GM23338 (cell line): ENCODE results near the gene ZHX3. TPM values are rescaled to one million over a fixed set of nuclear protein-coding genes. Genes with fewer than 3 reads are reported as not detected.

Source experiments
- ATAC-seq: fragments of 200-7000 bp; cut with Tn5 transposase; 3 replicates; pipeline ENCODE4 v1.9.1; 2020
- DNase-seq: peaks from one replicate; pipeline ENCODE4 v3.0.0-alpha.2; 2015; ENCODE audit warnings: low spot score
- H2AFZ ChIP-seq: fragments of 200-600 bp; sonication (generic); 2 replicates; pipeline ENCODE4 v1.8.0; 2016; ENCODE audit warnings: antibody characterized with exemption, mild to moderate bottlenecking, moderate library complexity
- H3F3A ChIP-seq: fragments of 200-600 bp; sonication (generic); replicated peaks from 2 replicates; pipeline ENCODE4 v1.8.0; 2017; ENCODE audit warnings: antibody characterized with exemption, mixed run types, low read depth
- H3K27ac ChIP-seq: fragments of 200-600 bp; sonication (generic); 2 replicates; pipeline ENCODE4 v1.6.1; 2016; ENCODE audit warnings: low read depth
- H3K27me3 ChIP-seq: fragments of 200-600 bp; sonication (generic); 2 replicates; pipeline ENCODE4 v1.8.0; 2016; ENCODE audit warnings: mild to moderate bottlenecking, mixed run types, moderate library complexity; ENCODE audit not compliant: insufficient read depth
- H3K36me3 ChIP-seq: fragments of 200-600 bp; sonication (generic); 2 replicates; pipeline ENCODE4 v1.8.0; 2016; ENCODE audit warnings: mild to moderate bottlenecking; ENCODE audit not compliant: insufficient read depth
- H3K4me1 ChIP-seq: fragments of 200-600 bp; sonication (generic); 2 replicates; pipeline ENCODE4 v1.8.0; 2016; ENCODE audit warnings: mild to moderate bottlenecking, moderate library complexity; ENCODE audit not compliant: insufficient read depth
- H3K4me2 ChIP-seq: fragments of 200-600 bp; sonication (generic); 2 replicates; pipeline ENCODE4 v1.7.1; 2017; ENCODE audit warnings: mixed run types
- H3K4me3 ChIP-seq: fragments of 200-600 bp; sonication (generic); 2 replicates; pipeline ENCODE4 v1.6.1; 2016; ENCODE audit warnings: mixed run types
- H3K79me2 ChIP-seq: fragments of 200-600 bp; sonication (generic); replicated peaks from 2 replicates; pipeline ENCODE4 v1.8.0; 2017; ENCODE audit warnings: mild to moderate bottlenecking; ENCODE audit not compliant: insufficient read depth
- H3K9me2 ChIP-seq: fragments of 200-600 bp; sonication (generic); 2 replicates; pipeline ENCODE4 v1.8.0; 2017; ENCODE audit not compliant: insufficient read depth
- H4K20me1 ChIP-seq: fragments of 200-600 bp; sonication (generic); replicated peaks from 2 replicates; pipeline ENCODE4 v1.8.0; 2017; ENCODE audit warnings: mild to moderate bottlenecking; ENCODE audit not compliant: insufficient read depth
- H3K27ac Mint-ChIP-seq: 2 replicates; pipeline ENCODE4 v1.8.0; 2020; ENCODE audit warnings: inconsistent platforms, mild to moderate bottlenecking, moderate library complexity, mixed read lengths
- H3K27me3 Mint-ChIP-seq: 3 replicates; pipeline ENCODE4 v1.8.0; 2022; ENCODE audit warnings: low read depth, mild to moderate bottlenecking, moderate library complexity, mixed read lengths, inconsistent platforms; ENCODE audit not compliant: insufficient read depth, poor library complexity
- H3K36me3 Mint-ChIP-seq: 3 replicates; pipeline ENCODE4 v1.8.0; 2021; ENCODE audit warnings: low read depth, mild to moderate bottlenecking, inconsistent platforms, moderate library complexity, mixed read lengths
- H3K4me1 Mint-ChIP-seq: 3 replicates; pipeline ENCODE4 v1.8.0; 2020; ENCODE audit warnings: mild to moderate bottlenecking, inconsistent platforms, mixed read lengths
- H3K4me3 Mint-ChIP-seq: 3 replicates; pipeline ENCODE4 v1.8.0; 2021; ENCODE audit warnings: moderate library complexity, mild to moderate bottlenecking, inconsistent platforms, mixed read lengths
- H3K9me3 Mint-ChIP-seq: 3 replicates; pipeline ENCODE4 v1.8.0; 2020; ENCODE audit warnings: moderate library complexity, mild to moderate bottlenecking, inconsistent platforms, mixed read lengths
- EZH2 ChIP-seq: fragments of 200-600 bp; sonication (generic); IDR thresholded peaks from one replicate; pipeline ENCODE4 v1.8.0; 2017; ENCODE audit warnings: antibody characterized with exemption, mild to moderate bottlenecking, low read depth; ENCODE audit not compliant: unreplicated experiment
- POLR2AphosphoS5 ChIP-seq: IDR thresholded peaks from 2 replicates; pipeline ENCODE4 v1.6.1; 2016; ENCODE audit warnings: antibody characterized with exemption, low read depth
- STAT1 ChIP-seq: IDR thresholded peaks from one replicate; pipeline ENCODE4 v1.6.1; 2016; ENCODE audit warnings: antibody characterized with exemption; ENCODE audit not compliant: unreplicated experiment
- ZNF114 ChIP-seq: fragments of 250-450 bp; sonication (Bioruptor Pico); IDR thresholded peaks from 2 replicates; pipeline ENCODE4 v1.5.0; 2020; ENCODE audit warnings: mild to moderate bottlenecking, moderate library complexity
- ZNF331 ChIP-seq: fragments of 250-450 bp; sonication (Bioruptor Pico); IDR thresholded peaks from 2 replicates; pipeline ENCODE4 v1.5.0; 2020; ENCODE audit warnings: low read depth, mild to moderate bottlenecking, moderate library complexity
- polyA plus RNA-seq: library from polyadenylated mRNA; unstranded; fragments of >200 nt; fragmentation: Nextera tagmentation; extraction: Ambion mirVana; gene quantifications from 2 replicates; pipeline ENCODE4 v1.2.1, GENCODE V29; 2016
- total RNA-seq: library from RNA; depleted of rRNA; stranded (reverse); fragments of >200 nt; shearing (Covaris generic); gene quantifications from 2 replicates; pipeline ENCODE4 v1.2.3, GENCODE V29; 2014
- TF ChIP-seq, protein P1 (sequence below), 2 experiments: fragments of 200-600 bp in 1 of 2; sonication (generic) in 1 of 2; conservative IDR thresholded peaks; 2 replicates each; pipeline versions ENCODE4 v1.5.1 to v1.6.1; 2016 to 2017; ENCODE audit warnings: antibody characterized with exemption in 2 of 2, low read depth in 2 of 2, mild to moderate bottlenecking in 2 of 2, moderate library complexity in 1 of 2
- TF ChIP-seq, protein P2 (sequence below): IDR thresholded peaks from one replicate; pipeline ENCODE4 v1.6.1; 2018; ENCODE audit warnings: antibody characterized with exemption; ENCODE audit not compliant: unreplicated experiment

Gene ZHX3
- total and polyA plus RNA-seq, 2 experiments from 2014 or later = 1.7 to 2.8 TPM

DNA sequence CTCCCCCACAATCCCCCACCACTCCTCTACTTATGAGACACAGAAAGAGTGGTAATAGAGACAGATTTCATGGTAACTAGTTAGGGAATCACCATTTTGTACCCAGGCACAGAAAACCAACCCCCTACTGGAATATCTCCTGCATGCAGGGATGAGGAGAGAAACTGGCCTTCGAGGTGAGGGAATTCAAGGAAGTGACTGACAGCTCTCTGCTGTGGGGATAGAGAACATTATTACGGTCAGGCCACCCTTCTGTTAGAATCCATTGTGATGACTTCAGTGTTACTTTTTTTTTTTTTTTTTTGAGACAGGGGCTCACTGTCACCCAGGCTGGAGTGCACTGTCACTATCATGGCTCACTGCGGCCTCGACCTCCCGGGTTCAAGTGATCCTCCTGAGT, 9.6 kb upstream of the ZHX3 start:
- Histone ChIP-seq H3F3A (no peaks in the 10 kb centered on the region), H4K20me1 (no peaks in the 10 kb centered on the region), H2AFZ (no peak overlapping the region), H3K27me3 (no peaks in the 10 kb centered on the region), H3K9me2 (no peaks in the 10 kb centered on the region), H3K4me1 (no peaks in the 10 kb centered on the region), H3K4me2 (no peak overlapping the region), H3K4me3 (no peak overlapping the region), H3K27ac (no peak overlapping the region), H3K79me2 (no peaks in the 10 kb centered on the region), H3K36me3 (no peaks in the 10 kb centered on the region)
- TF ChIP-seq STAT1 = no peak
- TF ChIP-seq, protein P1, sequence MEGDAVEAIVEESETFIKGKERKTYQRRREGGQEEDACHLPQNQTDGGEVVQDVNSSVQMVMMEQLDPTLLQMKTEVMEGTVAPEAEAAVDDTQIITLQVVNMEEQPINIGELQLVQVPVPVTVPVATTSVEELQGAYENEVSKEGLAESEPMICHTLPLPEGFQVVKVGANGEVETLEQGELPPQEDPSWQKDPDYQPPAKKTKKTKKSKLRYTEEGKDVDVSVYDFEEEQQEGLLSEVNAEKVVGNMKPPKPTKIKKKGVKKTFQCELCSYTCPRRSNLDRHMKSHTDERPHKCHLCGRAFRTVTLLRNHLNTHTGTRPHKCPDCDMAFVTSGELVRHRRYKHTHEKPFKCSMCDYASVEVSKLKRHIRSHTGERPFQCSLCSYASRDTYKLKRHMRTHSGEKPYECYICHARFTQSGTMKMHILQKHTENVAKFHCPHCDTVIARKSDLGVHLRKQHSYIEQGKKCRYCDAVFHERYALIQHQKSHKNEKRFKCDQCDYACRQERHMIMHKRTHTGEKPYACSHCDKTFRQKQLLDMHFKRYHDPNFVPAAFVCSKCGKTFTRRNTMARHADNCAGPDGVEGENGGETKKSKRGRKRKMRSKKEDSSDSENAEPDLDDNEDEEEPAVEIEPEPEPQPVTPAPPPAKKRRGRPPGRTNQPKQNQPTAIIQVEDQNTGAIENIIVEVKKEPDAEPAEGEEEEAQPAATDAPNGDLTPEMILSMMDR (conservative IDR thresholded peaks at IDR 0.05; ENCODE audit: low read depth in 2 of 2) = no peak
- H3K27ac Mint-ChIP-seq = no peak overlapping the region
- no peaks in the 10 kb centered on the region for H3K9me3 Mint-ChIP-seq
- no peaks in the 10 kb centered on the region for H3K4me1 Mint-ChIP-seq
- no peak for DNase-seq
- H3K4me3 Mint-ChIP-seq = no peak overlapping the region
- peaks cover 2% of the 10 kb centered on the region for H3K27me3 Mint-ChIP-seq
- peak; percentile 41 for ATAC-seq
- H3K36me3 Mint-ChIP-seq = no peaks in the 10 kb centered on the region

DNA sequence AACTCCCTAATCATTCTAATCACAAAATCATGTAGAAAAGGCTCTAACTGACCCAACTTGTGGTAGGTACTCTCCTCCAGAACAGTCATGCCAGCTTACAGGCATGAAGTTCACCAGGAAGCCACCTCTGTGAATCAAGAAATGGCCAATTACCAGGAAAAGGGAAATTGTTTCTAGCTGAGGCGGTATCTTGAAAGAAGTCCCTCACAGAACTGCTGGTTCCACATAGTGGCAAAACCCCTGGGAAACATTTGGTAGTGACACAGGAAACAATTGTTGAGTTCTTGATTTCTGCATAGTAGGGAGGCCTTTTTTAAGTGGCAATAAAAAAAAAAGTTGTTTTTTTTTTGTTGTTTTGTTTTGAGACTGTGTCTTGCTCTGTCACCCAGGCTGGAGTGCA, 3.4 kb upstream of the ZHX3 start:
- H3K27ac ChIP-seq = no peak overlapping the region
- no peaks in the 10 kb centered on the region for H3K36me3 ChIP-seq
- H3K27ac Mint-ChIP-seq = no peak overlapping the region
- peaks cover 8% of the 10 kb centered on the region for H3K4me1 Mint-ChIP-seq
- H4K20me1 ChIP-seq = no peaks in the 10 kb centered on the region
- TF ChIP-seq, protein P1 (conservative IDR thresholded peaks at IDR 0.05; ENCODE audit: low read depth in 2 of 2) = no peak
- TF ChIP-seq ZNF114 (CRISPR knock-in tag) (no peak), EZH2 (no peak), ZNF331 (CRISPR knock-in tag) (no peak), POLR2AphosphoS5 (no peak)
- TF ChIP-seq, protein P2, sequence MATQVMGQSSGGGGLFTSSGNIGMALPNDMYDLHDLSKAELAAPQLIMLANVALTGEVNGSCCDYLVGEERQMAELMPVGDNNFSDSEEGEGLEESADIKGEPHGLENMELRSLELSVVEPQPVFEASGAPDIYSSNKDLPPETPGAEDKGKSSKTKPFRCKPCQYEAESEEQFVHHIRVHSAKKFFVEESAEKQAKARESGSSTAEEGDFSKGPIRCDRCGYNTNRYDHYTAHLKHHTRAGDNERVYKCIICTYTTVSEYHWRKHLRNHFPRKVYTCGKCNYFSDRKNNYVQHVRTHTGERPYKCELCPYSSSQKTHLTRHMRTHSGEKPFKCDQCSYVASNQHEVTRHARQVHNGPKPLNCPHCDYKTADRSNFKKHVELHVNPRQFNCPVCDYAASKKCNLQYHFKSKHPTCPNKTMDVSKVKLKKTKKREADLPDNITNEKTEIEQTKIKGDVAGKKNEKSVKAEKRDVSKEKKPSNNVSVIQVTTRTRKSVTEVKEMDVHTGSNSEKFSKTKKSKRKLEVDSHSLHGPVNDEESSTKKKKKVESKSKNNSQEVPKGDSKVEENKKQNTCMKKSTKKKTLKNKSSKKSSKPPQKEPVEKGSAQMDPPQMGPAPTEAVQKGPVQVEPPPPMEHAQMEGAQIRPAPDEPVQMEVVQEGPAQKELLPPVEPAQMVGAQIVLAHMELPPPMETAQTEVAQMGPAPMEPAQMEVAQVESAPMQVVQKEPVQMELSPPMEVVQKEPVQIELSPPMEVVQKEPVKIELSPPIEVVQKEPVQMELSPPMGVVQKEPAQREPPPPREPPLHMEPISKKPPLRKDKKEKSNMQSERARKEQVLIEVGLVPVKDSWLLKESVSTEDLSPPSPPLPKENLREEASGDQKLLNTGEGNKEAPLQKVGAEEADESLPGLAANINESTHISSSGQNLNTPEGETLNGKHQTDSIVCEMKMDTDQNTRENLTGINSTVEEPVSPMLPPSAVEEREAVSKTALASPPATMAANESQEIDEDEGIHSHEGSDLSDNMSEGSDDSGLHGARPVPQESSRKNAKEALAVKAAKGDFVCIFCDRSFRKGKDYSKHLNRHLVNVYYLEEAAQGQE = no peak
- H3K4me1 ChIP-seq = peaks cover 2% of the 10 kb centered on the region; the same call in 1 of the 2 replicates
- ATAC-seq (no peak), DNase-seq (no peak)
- no peaks in the 10 kb centered on the region for H3K79me2 ChIP-seq
- H3K4me2 ChIP-seq = no peak overlapping the region
- H3K27me3 ChIP-seq = no peaks in the 10 kb centered on the region; the same call in 1 of the 2 replicates
- no peaks in the 10 kb centered on the region; the same call in 1 of the 3 replicates for H3K9me3 Mint-ChIP-seq
- H3K9me2 ChIP-seq = no peaks in the 10 kb centered on the region
- no peak overlapping the region for H2AFZ ChIP-seq
- H3F3A ChIP-seq = no peaks in the 10 kb centered on the region
- H3K36me3 Mint-ChIP-seq = no peaks in the 10 kb centered on the region; the same call in 2 of the 3 replicates
- H3K4me3 Mint-ChIP-seq = no peak overlapping the region
- peaks cover 5% of the 10 kb centered on the region for H3K27me3 Mint-ChIP-seq
- H3K4me3 ChIP-seq = no peak overlapping the region
